SK-N-SH (cell line): ENCODE results near the gene ING2. TPM values are rescaled to one million over a fixed set of nuclear protein-coding genes. Genes with fewer than 3 reads are reported as not detected.
"Not testable (repeated sequence)": the region's sequence is repeated elsewhere in the genome, so short reads cannot be mapped to it uniquely, and the experiment has no call there.

ENCODE experiments used
- CTCF ChIA-PET: fragments of 300-600, 350-600 bp; formaldehyde crosslinking; extraction: SDS; loops from one replicate; lab custom pipeline; 2021; lab: Yijun Ruan, JAX
- POLR2A ChIA-PET: fragments of 350-600 bp; sonication (Branson Sonifier 250); formaldehyde crosslinking; extraction: SDS; loops from one replicate; lab custom pipeline; 2020; ENCODE audit warnings: antibody characterized with exemption, inconsistent platforms; lab: Yijun Ruan, JAX
- DNase-seq: peaks from one replicate; pipeline ENCODE4 v3.0.0; 2012
- H2AFZ ChIP-seq: fragments of 200-600 bp; sonication (generic); 2 replicates; pipeline ENCODE4 v1.8.1; 2016; ENCODE audit warnings: antibody characterized with exemption, mild to moderate bottlenecking, low read depth
- H3F3A ChIP-seq: fragments of 200-600 bp; sonication (generic); replicated peaks from 2 replicates; pipeline ENCODE3; 2016; ENCODE audit warnings: antibody characterized with exemption, mild to moderate bottlenecking; ENCODE audit not compliant: insufficient read depth
- H3K27ac ChIP-seq, 2 experiments: fragments of 200-500 bp in 1 of 2; fragments of 200-600 bp in 1 of 2; sonication (Bioruptor generic) in 1 of 2; sonication (generic), shearing (Covaris generic) in 1 of 2; 2 replicates each; pipeline versions ENCODE4 v1.5.1 to v1.6.1; 2014 to 2016; ENCODE audit warnings: low read depth in 2 of 2, inconsistent platforms in 1 of 2, low read length in 1 of 2, mild to moderate bottlenecking in 1 of 2, mixed read lengths in 1 of 2
- H3K27me3 ChIP-seq: fragments of 200-600 bp; sonication (generic), shearing (Covaris generic); 2 replicates; pipeline ENCODE4 v1.6.1; 2016; ENCODE audit warnings: mixed run types; ENCODE audit not compliant: insufficient read depth
- H3K36me3 ChIP-seq, 2 experiments: fragments of 200-500 bp in 1 of 2; fragments of 200-600 bp in 1 of 2; sonication (Bioruptor generic) in 1 of 2; sonication (generic) in 1 of 2; replicated peaks in 1 of 2; 2 replicates each; pipeline versions ENCODE3 to v1.5.1; 2014 to 2016; ENCODE audit warnings: low read length in 1 of 2, mild to moderate bottlenecking in 1 of 2; ENCODE audit not compliant: insufficient read depth in 2 of 2, control insufficient read depth in 1 of 2
- H3K4me1 ChIP-seq, 2 experiments: fragments of 200-500 bp in 1 of 2; fragments of 200-600 bp in 1 of 2; sonication (Bioruptor generic) in 1 of 2; sonication (generic), shearing (Covaris generic) in 1 of 2; 2 replicates each; pipeline versions ENCODE4 v1.5.1 to v1.6.1; 2014 to 2016; ENCODE audit warnings: low read depth in 1 of 2, low read length in 1 of 2, mixed run types in 1 of 2; ENCODE audit not compliant: insufficient read depth in 2 of 2, control insufficient read depth in 1 of 2
- H3K4me2 ChIP-seq: fragments of 200-600 bp; sonication (generic), shearing (Covaris generic); 2 replicates; pipeline ENCODE4 v1.6.1; 2017; ENCODE audit warnings: mixed run types
- H3K4me3 ChIP-seq, 2 experiments: fragments of 200-500 bp in 1 of 2; fragments of 200-600 bp in 1 of 2; sonication (Bioruptor generic) in 1 of 2; sonication (generic), shearing (Covaris generic) in 1 of 2; 2 replicates each; pipeline versions ENCODE4 v1.5.1 to v1.8.1; 2014 to 2016; ENCODE audit warnings: low read depth in 2 of 2, inconsistent platforms in 1 of 2, low read length in 1 of 2, mild to moderate bottlenecking in 1 of 2, mixed read lengths in 1 of 2, moderate library complexity in 1 of 2
- H3K79me2 ChIP-seq: fragments of 200-600 bp; sonication (generic); 2 replicates; pipeline ENCODE4 v1.8.1; 2017; ENCODE audit warnings: mild to moderate bottlenecking; ENCODE audit not compliant: insufficient read depth
- H3K9ac ChIP-seq: fragments of 200-600 bp; sonication (generic); 2 replicates; pipeline ENCODE4 v1.6.1; 2017; ENCODE audit warnings: mixed run types
- H3K9me2 ChIP-seq: fragments of 200-600 bp; sonication (generic); 2 replicates; pipeline ENCODE4 v1.6.1; 2017; ENCODE audit warnings: mixed run types
- H3K9me3 ChIP-seq: fragments of 200-600 bp; sonication (generic); 2 replicates; pipeline ENCODE4 v1.6.1; 2017; ENCODE audit warnings: mixed run types, mild to moderate bottlenecking, moderate library complexity
- H4K20me1 ChIP-seq: fragments of 200-600 bp; sonication (generic); 2 replicates; pipeline ENCODE4 v1.6.1; 2017; ENCODE audit warnings: mild to moderate bottlenecking, mixed run types; ENCODE audit not compliant: insufficient read depth
- CHD2 ChIP-seq: fragments of 150-350 bp; IDR thresholded peaks from 2 replicates; pipeline ENCODE4 v1.6.1; 2018; ENCODE audit warnings: low read length; ENCODE audit not compliant: partially characterized antibody
- ELF1 ChIP-seq: IDR thresholded peaks from 2 replicates; pipeline ENCODE4 v1.4.0; 2012
- EP300 ChIP-seq, 2 experiments: IDR thresholded peaks; 2 replicates each; pipeline versions ENCODE4 v1.4.0 to v1.6.1; 2012; ENCODE audit warnings: borderline replicate concordance in 1 of 2, low read depth in 1 of 2, low read length in 1 of 2
- MEF2A ChIP-seq: IDR thresholded peaks from 2 replicates; pipeline ENCODE4 v1.4.0; 2012; ENCODE audit warnings: low read depth, borderline replicate concordance
- MXI1 ChIP-seq: IDR thresholded peaks from 2 replicates; pipeline ENCODE4 v1.6.1; 2012; ENCODE audit warnings: mild to moderate bottlenecking, low read depth, low read length, improper control_type of control experiment
- NFIC ChIP-seq: IDR thresholded peaks from 2 replicates; pipeline ENCODE4 v1.4.0; 2012; ENCODE audit warnings: borderline replicate concordance
- NRF1 ChIP-seq: IDR thresholded peaks from 2 replicates; pipeline ENCODE4 v1.6.1; 2012; ENCODE audit warnings: low read depth, mild to moderate bottlenecking, low read length
- POLR2AphosphoS5 ChIP-seq: IDR thresholded peaks from 2 replicates; pipeline ENCODE4 v1.6.1; 2012; ENCODE audit warnings: low read depth, low read length
- RAD21 ChIP-seq: IDR thresholded peaks from 2 replicates; pipeline ENCODE4 v1.6.1; 2012; ENCODE audit warnings: mild to moderate bottlenecking, low read length
- RFX5 ChIP-seq: IDR thresholded peaks from 2 replicates; pipeline ENCODE4 v1.6.1; 2012; ENCODE audit warnings: mild to moderate bottlenecking, improper control_type of control experiment, low read length
- RXRA ChIP-seq: IDR thresholded peaks from 2 replicates; pipeline ENCODE4 v1.4.0; 2012; ENCODE audit warnings: low read depth, mild to moderate bottlenecking, borderline replicate concordance
- SMC3 ChIP-seq: IDR thresholded peaks from 2 replicates; pipeline ENCODE4 v1.6.1; 2012; ENCODE audit warnings: low read depth, low read length, improper control_type of control experiment
- TAF1 ChIP-seq: IDR thresholded peaks from 2 replicates; pipeline ENCODE4 v1.6.1; 2012; ENCODE audit warnings: low read depth, mild to moderate bottlenecking, low read length, moderate library complexity, borderline replicate concordance
- USF1 ChIP-seq: IDR thresholded peaks from 2 replicates; pipeline ENCODE4 v1.4.0; 2012; ENCODE audit warnings: low read depth, borderline replicate concordance
- WGBS: methylation state at CpG from one replicate; pipeline ENCODE4 v1.1.6; 2017; ENCODE audit warnings: low lambda C conversion rate; 5-methylcytosine and 5-hydroxymethylcytosine counted together
- polyA plus RNA-seq, 3 experiments: library from polyadenylated mRNA; depleted of rRNA; stranded (reverse); fragments of >200 nt; gene quantifications; 2 replicates each; pipeline ENCODE4 v1.2.3, GENCODE V29; 2012
- TF ChIP-seq, protein P1 (sequence below): IDR thresholded peaks from 2 replicates; pipeline ENCODE4 v1.4.0; 2012; ENCODE audit warnings: low read depth
- TF ChIP-seq, protein P2 (sequence below): fragments of 150-350 bp; IDR thresholded peaks from 2 replicates; pipeline ENCODE4 v1.6.1; 2016; ENCODE audit warnings: mild to moderate bottlenecking, low read depth, low read length
- TF ChIP-seq, protein P3 (sequence below): fragments of 200-600 bp; sonication (generic); IDR thresholded peaks from 2 replicates; pipeline ENCODE4 v1.6.1; 2017; ENCODE audit warnings: antibody characterized with exemption, mild to moderate bottlenecking, moderate library complexity

The ING2 gene
- polyA plus RNA-seq, 1 of the 3 experiments (the other 2 are of a cell fraction), result 15.1 TPM

GRCh38 chr4:183458005-183458404, 46.9 kb upstream of the ING2 start:
- CTCF ChIA-PET, result no interaction called here
- Histone ChIP-seq H3K9me2 (no peaks in the 10 kb centered on the region), H3K27me3 (no peaks in the 10 kb centered on the region)

DNA sequence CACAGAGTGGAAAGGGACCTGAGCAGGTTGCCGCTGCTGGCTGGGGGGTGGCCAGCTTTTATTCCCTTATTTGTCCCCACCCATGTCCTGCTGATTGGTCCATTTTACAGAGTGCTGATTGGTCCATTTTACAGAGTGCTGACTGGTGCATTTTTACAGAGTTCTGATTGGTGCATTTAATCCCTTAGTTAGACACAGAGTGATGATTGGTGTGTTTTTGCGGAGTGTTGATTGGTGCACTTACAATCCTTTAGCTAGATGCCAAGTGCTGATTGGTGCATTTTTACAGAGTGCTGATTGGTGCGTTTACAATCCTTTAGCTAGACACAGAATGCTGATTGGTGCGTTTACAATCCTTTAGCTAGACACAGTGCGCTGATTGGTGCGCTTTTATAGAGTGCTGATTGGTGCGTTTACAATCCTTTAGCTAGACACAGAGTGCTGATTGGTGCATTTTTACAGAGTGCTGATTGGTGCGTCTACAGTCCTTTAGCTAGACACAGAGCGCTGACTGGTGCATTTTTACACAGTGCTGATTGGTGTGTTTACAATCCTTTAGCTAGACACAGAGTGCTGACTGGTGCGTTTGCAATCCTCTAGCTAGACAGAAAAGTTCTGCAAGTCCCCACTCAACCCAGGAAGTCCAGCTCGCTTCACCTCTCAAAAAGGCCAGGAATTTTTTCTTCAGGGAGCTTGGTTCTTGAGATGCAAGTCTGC, 40.8 kb upstream of the ING2 start:
- H2AFZ ChIP-seq, H3K27me3 ChIP-seq, H3F3A ChIP-seq, H3K27ac ChIP-seq, H4K20me1 ChIP-seq, DNase-seq, H3K9me3 ChIP-seq, H3K4me2 ChIP-seq, H3K4me3 ChIP-seq, POLR2A ChIA-PET, H3K9me2 ChIP-seq, H3K79me2 ChIP-seq, H3K36me3 ChIP-seq, CTCF ChIA-PET, H3K9ac ChIP-seq, H3K4me1 ChIP-seq: not testable (repeated sequence)
- 34% methylated on average over 5 of the region's 11 CpGs for WGBS

More at GRCh38 chr4:183458005-183458404, 46.9 kb upstream of the ING2 start:
- 77% methylated on average over 5 of the region's 5 CpGs for WGBS
- TF ChIP-seq RAD21 (no peak), NRF1 (no peak), SMC3 (no peak), CHD2 (no peak), RFX5 (no peak), NFIC (no peak), POLR2AphosphoS5 (no peak), ELF1 (no peak), USF1 (no peak), MEF2A (no peak), EP300 (IDR thresholded peaks at IDR 0.05; ENCODE audit: borderline replicate concordance in 1 of 2, low read depth in 1 of 2, low read length in 1 of 2) (no peak), MXI1 (no peak), RXRA (no peak), TAF1 (no peak)
- TF ChIP-seq, protein P1, sequence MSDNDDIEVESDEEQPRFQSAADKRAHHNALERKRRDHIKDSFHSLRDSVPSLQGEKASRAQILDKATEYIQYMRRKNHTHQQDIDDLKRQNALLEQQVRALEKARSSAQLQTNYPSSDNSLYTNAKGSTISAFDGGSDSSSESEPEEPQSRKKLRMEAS, result no peak
- TF ChIP-seq, protein P2, sequence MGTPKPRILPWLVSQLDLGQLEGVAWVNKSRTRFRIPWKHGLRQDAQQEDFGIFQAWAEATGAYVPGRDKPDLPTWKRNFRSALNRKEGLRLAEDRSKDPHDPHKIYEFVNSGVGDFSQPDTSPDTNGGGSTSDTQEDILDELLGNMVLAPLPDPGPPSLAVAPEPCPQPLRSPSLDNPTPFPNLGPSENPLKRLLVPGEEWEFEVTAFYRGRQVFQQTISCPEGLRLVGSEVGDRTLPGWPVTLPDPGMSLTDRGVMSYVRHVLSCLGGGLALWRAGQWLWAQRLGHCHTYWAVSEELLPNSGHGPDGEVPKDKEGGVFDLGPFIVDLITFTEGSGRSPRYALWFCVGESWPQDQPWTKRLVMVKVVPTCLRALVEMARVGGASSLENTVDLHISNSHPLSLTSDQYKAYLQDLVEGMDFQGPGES, result no peak
- TF ChIP-seq, protein P3, sequence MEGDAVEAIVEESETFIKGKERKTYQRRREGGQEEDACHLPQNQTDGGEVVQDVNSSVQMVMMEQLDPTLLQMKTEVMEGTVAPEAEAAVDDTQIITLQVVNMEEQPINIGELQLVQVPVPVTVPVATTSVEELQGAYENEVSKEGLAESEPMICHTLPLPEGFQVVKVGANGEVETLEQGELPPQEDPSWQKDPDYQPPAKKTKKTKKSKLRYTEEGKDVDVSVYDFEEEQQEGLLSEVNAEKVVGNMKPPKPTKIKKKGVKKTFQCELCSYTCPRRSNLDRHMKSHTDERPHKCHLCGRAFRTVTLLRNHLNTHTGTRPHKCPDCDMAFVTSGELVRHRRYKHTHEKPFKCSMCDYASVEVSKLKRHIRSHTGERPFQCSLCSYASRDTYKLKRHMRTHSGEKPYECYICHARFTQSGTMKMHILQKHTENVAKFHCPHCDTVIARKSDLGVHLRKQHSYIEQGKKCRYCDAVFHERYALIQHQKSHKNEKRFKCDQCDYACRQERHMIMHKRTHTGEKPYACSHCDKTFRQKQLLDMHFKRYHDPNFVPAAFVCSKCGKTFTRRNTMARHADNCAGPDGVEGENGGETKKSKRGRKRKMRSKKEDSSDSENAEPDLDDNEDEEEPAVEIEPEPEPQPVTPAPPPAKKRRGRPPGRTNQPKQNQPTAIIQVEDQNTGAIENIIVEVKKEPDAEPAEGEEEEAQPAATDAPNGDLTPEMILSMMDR, result no peak
- TF ChIP-seq, all 33 proteins: peak for 0
- no peaks in the 10 kb centered on the region for H3K36me3 ChIP-seq
- H3K4me1 ChIP-seq, result no peaks in the 10 kb centered on the region
- H3K4me3 ChIP-seq, result no peak overlapping the region
- no peak overlapping the region for H3K4me2 ChIP-seq
- H3K9me3 ChIP-seq, result no peaks in the 10 kb centered on the region
- no peaks in the 10 kb centered on the region for H3K79me2 ChIP-seq
- no peaks in the 10 kb centered on the region for H4K20me1 ChIP-seq
- POLR2A ChIA-PET, result no interaction called here
- no peak overlapping the region for H3K9ac ChIP-seq
- H3K27ac ChIP-seq, result no peak overlapping the region
- H3F3A ChIP-seq, result peaks cover 2% of the 10 kb centered on the region
- no peak for DNase-seq
- H2AFZ ChIP-seq, result no peak overlapping the region

GRCh38 chr4:183465879-183466278, 39.0 kb upstream of the ING2 start:
- H3K4me2 ChIP-seq, CTCF ChIA-PET: not testable (repeated sequence)
- WGBS, result 41% methylated on average over 5 of the region's 5 CpGs

More at GRCh38 chr4:183465879-183466278, 39.0 kb upstream of the ING2 start:
- POLR2A ChIA-PET, H3K79me2 ChIP-seq, H3K9me2 ChIP-seq, H3K9ac ChIP-seq, H4K20me1 ChIP-seq, H3K36me3 ChIP-seq, H3K27me3 ChIP-seq, H3K4me3 ChIP-seq, DNase-seq, H3F3A ChIP-seq, H3K27ac ChIP-seq, H3K4me1 ChIP-seq, H3K9me3 ChIP-seq, H2AFZ ChIP-seq: not testable (repeated sequence)
